ENCODE data around the gene TMEM88. TPM values are rescaled to one million over a fixed set of nuclear protein-coding genes. Genes with fewer than 3 reads are reported as not detected.

TMEM88 gene
- total and polyA plus RNA-seq, 2 of the 13 experiments (the other 11 are each of a cell fraction or from before 2014, with no cell fraction given): 0.31 to 0.66 TPM

DNA sequence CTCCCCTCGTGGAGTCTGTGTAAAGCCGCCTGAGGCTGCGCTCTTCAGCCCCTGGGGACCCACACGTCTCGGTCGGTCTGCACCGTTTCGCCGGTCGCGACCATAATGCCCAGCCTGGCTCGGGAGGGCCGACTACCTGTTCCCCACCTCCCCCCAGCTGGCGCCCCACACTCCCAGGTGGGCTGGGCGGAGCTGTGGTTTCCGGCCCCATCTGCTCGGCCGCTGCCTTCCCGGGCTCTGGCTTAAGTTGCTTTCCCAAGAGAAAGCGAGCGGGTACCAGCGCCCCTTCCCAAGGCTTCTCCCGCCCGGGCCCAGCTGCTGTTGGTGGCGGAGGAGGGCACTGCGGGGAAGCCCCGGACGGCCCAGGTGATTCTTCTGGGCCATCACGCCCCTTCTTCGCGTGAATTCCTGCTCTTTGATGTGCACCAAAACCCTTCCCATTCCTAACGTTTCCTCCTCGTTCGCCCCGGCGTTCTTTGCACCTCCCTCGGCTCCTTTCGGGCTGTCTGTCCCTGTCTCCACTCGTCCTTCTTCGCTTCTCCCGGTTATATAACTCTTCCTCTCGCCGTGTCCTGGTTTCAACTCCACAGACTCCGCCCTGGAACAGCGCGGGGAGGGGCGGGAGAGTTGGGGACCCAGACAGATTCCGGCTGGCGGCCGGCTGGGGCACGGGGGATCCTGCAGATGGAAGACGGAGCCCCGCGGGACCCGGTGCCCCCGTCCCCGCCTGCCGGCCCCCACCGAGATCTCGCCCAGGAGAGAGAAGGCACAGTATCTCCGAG is 18.9 kb upstream of the TMEM88 start (continued):
- TF ChIP-seq ZNF773 (CRISPR knock-in tag; IDR thresholded peaks at IDR 0.05; ENCODE audit: borderline replicate concordance): no peak
- no peak for TF ChIP-seq RBAK (CRISPR knock-in tag; IDR thresholded peaks at IDR 0.05)
- TF ChIP-seq, protein P1, sequence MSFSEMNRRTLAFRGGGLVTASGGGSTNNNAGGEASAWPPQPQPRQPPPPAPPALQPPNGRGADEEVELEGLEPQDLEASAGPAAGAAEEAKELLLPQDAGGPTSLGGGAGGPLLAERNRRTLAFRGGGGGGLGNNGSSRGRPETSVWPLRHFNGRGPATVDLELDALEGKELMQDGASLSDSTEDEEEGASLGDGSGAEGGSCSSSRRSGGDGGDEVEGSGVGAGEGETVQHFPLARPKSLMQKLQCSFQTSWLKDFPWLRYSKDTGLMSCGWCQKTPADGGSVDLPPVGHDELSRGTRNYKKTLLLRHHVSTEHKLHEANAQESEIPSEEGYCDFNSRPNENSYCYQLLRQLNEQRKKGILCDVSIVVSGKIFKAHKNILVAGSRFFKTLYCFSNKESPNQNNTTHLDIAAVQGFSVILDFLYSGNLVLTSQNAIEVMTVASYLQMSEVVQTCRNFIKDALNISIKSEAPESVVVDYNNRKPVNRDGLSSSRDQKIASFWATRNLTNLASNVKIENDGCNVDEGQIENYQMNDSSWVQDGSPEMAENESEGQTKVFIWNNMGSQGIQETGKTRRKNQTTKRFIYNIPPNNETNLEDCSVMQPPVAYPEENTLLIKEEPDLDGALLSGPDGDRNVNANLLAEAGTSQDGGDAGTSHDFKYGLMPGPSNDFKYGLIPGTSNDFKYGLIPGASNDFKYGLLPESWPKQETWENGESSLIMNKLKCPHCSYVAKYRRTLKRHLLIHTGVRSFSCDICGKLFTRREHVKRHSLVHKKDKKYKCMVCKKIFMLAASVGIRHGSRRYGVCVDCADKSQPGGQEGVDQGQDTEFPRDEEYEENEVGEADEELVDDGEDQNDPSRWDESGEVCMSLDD (CRISPR knock-in tag; IDR thresholded peaks at IDR 0.05; ENCODE audit: borderline replicate concordance): 0 out of 2 replicates have a peak, but pooled peaks have one; percentile 30
- no peak for TF ChIP-seq ZNF558 (CRISPR knock-in tag; IDR thresholded peaks at IDR 0.05; ENCODE audit: borderline replicate concordance)
- peak; percentile 67 for TF ChIP-seq TAF15 (IDR thresholded peaks at IDR 0.05; ENCODE audit: low read depth, low read length, poor library complexity, severe bottlenecking)
- TF ChIP-seq, protein P2, sequence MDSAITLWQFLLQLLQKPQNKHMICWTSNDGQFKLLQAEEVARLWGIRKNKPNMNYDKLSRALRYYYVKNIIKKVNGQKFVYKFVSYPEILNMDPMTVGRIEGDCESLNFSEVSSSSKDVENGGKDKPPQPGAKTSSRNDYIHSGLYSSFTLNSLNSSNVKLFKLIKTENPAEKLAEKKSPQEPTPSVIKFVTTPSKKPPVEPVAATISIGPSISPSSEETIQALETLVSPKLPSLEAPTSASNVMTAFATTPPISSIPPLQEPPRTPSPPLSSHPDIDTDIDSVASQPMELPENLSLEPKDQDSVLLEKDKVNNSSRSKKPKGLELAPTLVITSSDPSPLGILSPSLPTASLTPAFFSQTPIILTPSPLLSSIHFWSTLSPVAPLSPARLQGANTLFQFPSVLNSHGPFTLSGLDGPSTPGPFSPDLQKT (CRISPR knock-in tag; IDR thresholded peaks at IDR 0.05; ENCODE audit: borderline replicate concordance): no peak
- peak; percentile 20; the same call in 1 of the 2 replicates for TF ChIP-seq MEIS2 (CRISPR knock-in tag; IDR thresholded peaks at IDR 0.05)
- no peak for TF ChIP-seq PRMT3 (CRISPR knock-in tag; IDR thresholded peaks at IDR 0.05; ENCODE audit: borderline replicate concordance, low read depth)
- no peak; the same call in 1 of the 2 replicates for TF ChIP-seq KLF11 (CRISPR knock-in tag; IDR thresholded peaks at IDR 0.05)
- TF ChIP-seq ZFP1 (CRISPR knock-in tag; IDR thresholded peaks at IDR 0.05): no peak
- no peak; the same call in 1 of the 2 replicates for TF ChIP-seq ZNF224 (CRISPR knock-in tag; IDR thresholded peaks at IDR 0.05)
- TF ChIP-seq RFX3 (CRISPR knock-in tag; IDR thresholded peaks at IDR 0.05): no peak
- no peak; the same call in 1 of the 2 replicates for TF ChIP-seq ZNF33B (CRISPR knock-in tag; IDR thresholded peaks at IDR 0.05)
- TF ChIP-seq BRD4 (CRISPR knock-in tag; IDR thresholded peaks at IDR 0.05): no peak
- TF ChIP-seq CBX1 (IDR thresholded peaks at IDR 0.05; ENCODE audit: low read depth): no peak
- TF ChIP-seq ZBTB21 (CRISPR knock-in tag; IDR thresholded peaks at IDR 0.05): no peak
- no peak for TF ChIP-seq HDAC6 (IDR thresholded peaks at IDR 0.05; ENCODE audit: low read depth, low read length)
- no peak for TF ChIP-seq HNF4G (IDR thresholded peaks at IDR 0.05; ENCODE audit: borderline replicate concordance, low read depth, low read length)
- no peak for TF ChIP-seq HNF4G (CRISPR knock-in tag; IDR thresholded peaks at IDR 0.05; ENCODE audit: borderline replicate concordance, low read depth)
- TF ChIP-seq GLI4 (CRISPR knock-in tag; IDR thresholded peaks at IDR 0.05; ENCODE audit: borderline replicate concordance): peak; percentile 52; the same call in 1 of the 2 replicates
- no peak for TF ChIP-seq MXD4 (CRISPR knock-in tag; IDR thresholded peaks at IDR 0.05)
- TF ChIP-seq SMYD3 (CRISPR knock-in tag; IDR thresholded peaks at IDR 0.05): no peak
- TF ChIP-seq ZNF460 (CRISPR knock-in tag; IDR thresholded peaks at IDR 0.05; ENCODE audit: borderline replicate concordance): no peak
- TF ChIP-seq WIZ (CRISPR knock-in tag; IDR thresholded peaks at IDR 0.05): no peak
- TF ChIP-seq JARID2 (CRISPR knock-in tag; IDR thresholded peaks at IDR 0.05; ENCODE audit: insufficient replicate concordance): peak; percentile 21
- TF ChIP-seq KLF13 (CRISPR knock-in tag; IDR thresholded peaks at IDR 0.05): no peak

All from HepG2 (cell line).